Stimulated activated naive CD8-positive, alpha-beta T cell treated with anti-CD3 and anti-CD28 coated beads, Interleukin-15, amount 100 ng/mL, for 72 hours (primary cell): Measurements from ENCODE around the gene TRIOBP.
A peak's percentile ranks its signal among the peaks of the same experiment; 100 is the strongest.

ENCODE experiments used
- ATAC-seq: fragments of 150-1000 bp; cut with Tn5 transposase; 2 replicates; pipeline ENCODE4 v1.10.0; 2021; ENCODE audit warnings: mild to moderate bottlenecking, moderate library complexity
- DNase-seq, 2 donors: peaks; one replicate each; pipeline ENCODE4 v3.0.0; 2021 to 2022
- H3K27ac Mint-ChIP-seq, 2 donors: one replicate each; pipeline ENCODE4 v1.8.0; 2022; ENCODE audit warnings: mild to moderate bottlenecking in 2 of 2, mixed read lengths in 2 of 2, moderate library complexity in 2 of 2
- H3K27me3 Mint-ChIP-seq: one replicate; pipeline ENCODE4 v1.8.0; 2022; ENCODE audit warnings: mixed read lengths
- H3K4me1 Mint-ChIP-seq: one replicate; pipeline ENCODE4 v1.8.0; 2022; ENCODE audit warnings: mild to moderate bottlenecking, mixed read lengths
- H3K4me3 Mint-ChIP-seq, 2 donors: one replicate each; pipeline ENCODE4 v1.8.0; 2022; ENCODE audit warnings: mild to moderate bottlenecking in 2 of 2, mixed read lengths in 2 of 2, moderate library complexity in 1 of 2
- H3K9me3 Mint-ChIP-seq, 2 donors: one replicate each; pipeline ENCODE4 v1.8.0; 2022; ENCODE audit warnings: mixed read lengths in 2 of 2

TRIOBP gene

GRCh38 chr22:37763652-37764051 lies 66.8 kb downstream of the TRIOBP start:
- no peak overlapping the region for H3K4me3 Mint-ChIP-seq
- no peaks in the 10 kb centered on the region for H3K4me1 Mint-ChIP-seq
- H3K27me3 Mint-ChIP-seq = no peaks in the 10 kb centered on the region
- no peak for ATAC-seq
- no peaks in the 10 kb centered on the region for H3K9me3 Mint-ChIP-seq
- DNase-seq = no peak
- H3K27ac Mint-ChIP-seq = peak overlapping the region in 1 of 2 donors; percentile 13

- H3K9me3 Mint-ChIP-seq = no peaks in the 10 kb centered on the region
- H3K27me3 Mint-ChIP-seq = no peaks in the 10 kb centered on the region
- no peaks in the 10 kb centered on the region for H3K4me1 Mint-ChIP-seq
- no peak for DNase-seq
- H3K4me3 Mint-ChIP-seq = no peak overlapping the region
- ATAC-seq = no peak
- peak overlapping the region in 1 of 2 donors; percentile 33 for H3K27ac Mint-ChIP-seq
Observed at GRCh38 chr22:37764622-37765021, 67.8 kb downstream of the TRIOBP start.

- no peaks in the 10 kb centered on the region for H3K4me1 Mint-ChIP-seq
- H3K4me3 Mint-ChIP-seq = no peak overlapping the region
- ATAC-seq (no peak), DNase-seq (no peak)
- no peak overlapping the region for H3K27ac Mint-ChIP-seq
- no peaks in the 10 kb centered on the region for H3K27me3 Mint-ChIP-seq
- no peaks in the 10 kb centered on the region for H3K9me3 Mint-ChIP-seq
Observed at GRCh38 chr22:37765498-37765897, 68.7 kb downstream of the TRIOBP start.

GRCh38 chr22:37765953-37766576 lies 69.2 kb downstream of the TRIOBP start:
- Mint-ChIP-seq H3K27me3 (no peaks in the 10 kb centered on the region), H3K4me3 (no peak overlapping the region), H3K27ac (no peak overlapping the region), H3K9me3 (no peaks in the 10 kb centered on the region), H3K4me1 (no peaks in the 10 kb centered on the region)
- no peak for DNase-seq
- no peak for ATAC-seq

GRCh38 chr22:37768273-37768672 lies 71.4 kb downstream of the TRIOBP start:
- H3K4me3 Mint-ChIP-seq = no peak overlapping the region
- no peaks in the 10 kb centered on the region for H3K27me3 Mint-ChIP-seq
- no peaks in the 10 kb centered on the region for H3K4me1 Mint-ChIP-seq
- no peaks in the 10 kb centered on the region for H3K9me3 Mint-ChIP-seq
- no peak for ATAC-seq
- no peak for DNase-seq
- no peak overlapping the region for H3K27ac Mint-ChIP-seq

GRCh38 chr22:37769056-37769455 lies 72.2 kb downstream of the TRIOBP start:
- H3K9me3 Mint-ChIP-seq = no peaks in the 10 kb centered on the region
- H3K4me3 Mint-ChIP-seq = no peak overlapping the region
- DNase-seq (no peak), ATAC-seq (no peak)
- no peaks in the 10 kb centered on the region for H3K4me1 Mint-ChIP-seq
- H3K27ac Mint-ChIP-seq = no peak overlapping the region
- no peaks in the 10 kb centered on the region for H3K27me3 Mint-ChIP-seq

GRCh38 chr22:37771081-37771480 lies 74.2 kb downstream of the TRIOBP start:
- Mint-ChIP-seq H3K4me1 (no peaks in the 10 kb centered on the region), H3K9me3 (no peaks in the 10 kb centered on the region), H3K27me3 (no peaks in the 10 kb centered on the region), H3K27ac (peak overlapping the region; percentile 4 to 81), H3K4me3 (no peak overlapping the region)
- ATAC-seq (no peak), DNase-seq (no peak)

- Mint-ChIP-seq H3K9me3 (no peaks in the 10 kb centered on the region), H3K4me1 (no peaks in the 10 kb centered on the region), H3K27ac (peak overlapping the region in 1 of 2 donors; percentile 76), H3K4me3 (no peak overlapping the region), H3K27me3 (no peaks in the 10 kb centered on the region)
- no peak for ATAC-seq
- DNase-seq = no peak
Observed at GRCh38 chr22:37771702-37772427, 75.0 kb downstream of the TRIOBP start.

- Mint-ChIP-seq H3K4me3 (no peak overlapping the region), H3K27ac (peak overlapping the region in 1 of 2 donors; percentile 34), H3K9me3 (no peaks in the 10 kb centered on the region), H3K4me1 (no peaks in the 10 kb centered on the region), H3K27me3 (no peaks in the 10 kb centered on the region)
- DNase-seq = no peak
- ATAC-seq = no peak
Observed at GRCh38 chr22:37774728-37775127, 77.9 kb downstream of the TRIOBP start.

GRCh38 chr22:37775785-37776638 lies 79.2 kb downstream of the TRIOBP start:
- Mint-ChIP-seq H3K9me3 (no peaks in the 10 kb centered on the region), H3K4me3 (no peak overlapping the region), H3K27ac (no peak overlapping the region), H3K4me1 (no peaks in the 10 kb centered on the region), H3K27me3 (no peaks in the 10 kb centered on the region)
- ATAC-seq (peak; percentile 28), DNase-seq (no peak)

- DNase-seq (no peak), ATAC-seq (no peak)
- Mint-ChIP-seq H3K27ac (no peak overlapping the region), H3K4me3 (no peak overlapping the region), H3K4me1 (no peaks in the 10 kb centered on the region), H3K9me3 (no peaks in the 10 kb centered on the region), H3K27me3 (no peaks in the 10 kb centered on the region)
Observed at GRCh38 chr22:37776639-37777005, 79.8 kb downstream of the TRIOBP start.

GRCh38 chr22:37777122-37777687 lies 80.4 kb downstream of the TRIOBP start:
- Mint-ChIP-seq H3K27me3 (no peaks in the 10 kb centered on the region), H3K4me1 (no peaks in the 10 kb centered on the region), H3K4me3 (no peak overlapping the region), H3K27ac (no peak overlapping the region), H3K9me3 (no peaks in the 10 kb centered on the region)
- no peak for DNase-seq
- ATAC-seq = no peak

GRCh38 chr22:37778370-37779009 lies 81.6 kb downstream of the TRIOBP start:
- DNase-seq (no peak), ATAC-seq (no peak)
- Mint-ChIP-seq H3K9me3 (no peaks in the 10 kb centered on the region), H3K4me1 (no peaks in the 10 kb centered on the region), H3K27ac (no peak overlapping the region), H3K4me3 (no peak overlapping the region), H3K27me3 (no peaks in the 10 kb centered on the region)

- H3K9me3 Mint-ChIP-seq = no peaks in the 10 kb centered on the region
- H3K4me3 Mint-ChIP-seq = no peak overlapping the region
- peak overlapping the region in 1 of 2 donors; percentile 48 for H3K27ac Mint-ChIP-seq
- DNase-seq = no peak
- no peak for ATAC-seq
- H3K27me3 Mint-ChIP-seq = no peaks in the 10 kb centered on the region
- no peaks in the 10 kb centered on the region for H3K4me1 Mint-ChIP-seq
Observed at GRCh38 chr22:37781434-37782059, 84.7 kb downstream of the TRIOBP start.
